H9 (cell line): ENCODE data around the gene HERC3. TPM values are rescaled to one million over a fixed set of nuclear protein-coding genes. Genes with fewer than 3 reads are reported as not detected.

Source experiments
- DNase-seq: peaks from one replicate; pipeline ENCODE4 v3.0.0-alpha.2; 2017
- H2AFZ ChIP-seq: one replicate; pipeline ENCODE4 v1.6.1; 2013; ENCODE audit warnings: mild to moderate bottlenecking, low read length, control low read depth, moderate library complexity
- H2AK5ac ChIP-seq: 2 replicates; pipeline ENCODE4 v1.6.1; 2013; ENCODE audit warnings: low read length, control low read depth, mixed read lengths; ENCODE audit not compliant: insufficient read length
- H2BK120ac ChIP-seq: one replicate; pipeline ENCODE4 v1.6.1; 2013; ENCODE audit warnings: low read depth, mild to moderate bottlenecking, low read length, control low read depth, inconsistent platforms; ENCODE audit not compliant: poor library complexity, severe bottlenecking
- H2BK12ac ChIP-seq: 2 replicates; pipeline ENCODE4 v1.6.1; 2013; ENCODE audit warnings: low read length, control low read depth, mixed read lengths, low read depth; ENCODE audit not compliant: insufficient read length
- H2BK15ac ChIP-seq: 2 replicates; pipeline ENCODE4 v1.6.1; 2013; ENCODE audit warnings: low read depth, low read length, control low read depth
- H2BK20ac ChIP-seq: one replicate; pipeline ENCODE4 v1.6.1; 2013; ENCODE audit warnings: low read depth, mild to moderate bottlenecking, low read length, control low read depth, inconsistent platforms; ENCODE audit not compliant: poor library complexity, severe bottlenecking
- H2BK5ac ChIP-seq: 2 replicates; pipeline ENCODE4 v1.6.1; 2013; ENCODE audit warnings: low read length, control low read depth, mixed read lengths; ENCODE audit not compliant: insufficient read length
- H3K14ac ChIP-seq: 2 replicates; pipeline ENCODE4 v1.6.1; 2013; ENCODE audit warnings: low read length, control low read depth; ENCODE audit not compliant: insufficient read depth
- H3K18ac ChIP-seq: 2 replicates; pipeline ENCODE4 v1.6.1; 2013; ENCODE audit warnings: low read depth, mild to moderate bottlenecking, mixed read lengths, low read length, control low read depth; ENCODE audit not compliant: insufficient read length
- H3K23ac ChIP-seq: 2 replicates; pipeline ENCODE4 v1.6.1; 2013; ENCODE audit warnings: low read length, control low read depth, mixed read lengths, low read depth; ENCODE audit not compliant: insufficient read length
- H3K23me2 ChIP-seq: 2 replicates; pipeline ENCODE4 v1.6.1; 2013; ENCODE audit warnings: low read depth, mild to moderate bottlenecking, mixed read lengths, low read length, control low read depth; ENCODE audit not compliant: insufficient read length, poor library complexity, severe bottlenecking
- H3K27ac ChIP-seq: 2 replicates; pipeline ENCODE4 v1.5.1; 2013; ENCODE audit warnings: low read length, control low read depth, mixed read lengths, low read depth; ENCODE audit not compliant: insufficient read length
- H3K27me3 ChIP-seq: 2 replicates; pipeline ENCODE4 v1.6.1; 2013; ENCODE audit warnings: low read length, control low read depth, inconsistent platforms; ENCODE audit not compliant: insufficient read depth
- H3K4ac ChIP-seq: 2 replicates; pipeline ENCODE4 v1.6.1; 2013; ENCODE audit warnings: low read depth, mild to moderate bottlenecking, control low read depth, inconsistent platforms, low read length, moderate library complexity
- H3K4me1 ChIP-seq: 2 replicates; pipeline ENCODE4 v1.6.1; 2013; ENCODE audit warnings: low read length, control low read depth, inconsistent platforms; ENCODE audit not compliant: insufficient read depth
- H3K4me2 ChIP-seq: 2 replicates; pipeline ENCODE4 v1.6.1; 2013; ENCODE audit warnings: low read length, control low read depth, mixed read lengths; ENCODE audit not compliant: insufficient read length, insufficient read depth
- H3K56ac ChIP-seq: 2 replicates; pipeline ENCODE4 v1.6.1; 2013; ENCODE audit warnings: low read depth, mild to moderate bottlenecking, mixed read lengths, low read length, control low read depth; ENCODE audit not compliant: insufficient read length
- H3K79me1 ChIP-seq: 2 replicates; pipeline ENCODE4 v1.6.1; 2013; ENCODE audit warnings: low read depth, mild to moderate bottlenecking, moderate library complexity, low read length, control low read depth, inconsistent platforms; ENCODE audit not compliant: insufficient read depth, poor library complexity, severe bottlenecking
- H3K79me2 ChIP-seq: 2 replicates; pipeline ENCODE4 v1.6.1; 2013; ENCODE audit warnings: low read length, control low read depth, inconsistent platforms; ENCODE audit not compliant: insufficient read depth
- H3K9ac ChIP-seq: 2 replicates; pipeline ENCODE4 v1.6.1; 2013; ENCODE audit warnings: low read length, control low read depth, mixed read lengths; ENCODE audit not compliant: insufficient read length; ENCODE audit errors: extremely low read depth
- H3K9me3 ChIP-seq: one replicate; pipeline ENCODE4 v1.6.1; 2013; ENCODE audit warnings: low read depth, low read length, inconsistent platforms; ENCODE audit not compliant: control insufficient read depth
- H3T11ph ChIP-seq: one replicate; pipeline ENCODE4 v1.6.1; 2013; ENCODE audit warnings: mild to moderate bottlenecking, low read length, control low read depth, inconsistent platforms
- H4K20me1 ChIP-seq: one replicate; pipeline ENCODE4 v1.6.1; 2013; ENCODE audit not compliant: control insufficient read depth, insufficient read length, insufficient read depth
- H4K5ac ChIP-seq: 2 replicates; pipeline ENCODE4 v1.6.1; 2013; ENCODE audit warnings: low read depth, mild to moderate bottlenecking, mixed read lengths, low read length, control low read depth; ENCODE audit not compliant: insufficient read length
- H4K8ac ChIP-seq: replicated peaks from 2 replicates; pipeline ENCODE4 v1.6.1; 2013; ENCODE audit warnings: low read length, control low read depth, mixed read lengths, low read depth; ENCODE audit not compliant: insufficient read length
- H4K91ac ChIP-seq: 2 replicates; pipeline ENCODE4 v1.6.1; 2013; ENCODE audit warnings: low read depth, mild to moderate bottlenecking, moderate library complexity, mixed read lengths, low read length, control low read depth; ENCODE audit not compliant: insufficient read length
- H3K27ac Mint-ChIP-seq, 3 experiments: 2 replicates in 2 of 3; 3 replicates in 1 of 3; pipeline ENCODE4 v1.8.0; 2020 to 2021; ENCODE audit warnings: mixed read lengths in 3 of 3, mild to moderate bottlenecking in 1 of 3, moderate library complexity in 1 of 3
- H3K27me3 Mint-ChIP-seq: 2 replicates; pipeline ENCODE4 v1.8.0; 2021; ENCODE audit warnings: low read depth, mild to moderate bottlenecking, moderate library complexity, mixed read lengths
- H3K36me3 Mint-ChIP-seq, 3 experiments: 2 replicates in 2 of 3; 3 replicates in 1 of 3; pipeline ENCODE4 v1.8.0; 2020 to 2021; ENCODE audit warnings: low read depth in 3 of 3, mixed read lengths in 3 of 3; ENCODE audit not compliant: insufficient read depth in 1 of 3
- H3K4me1 Mint-ChIP-seq, 2 experiments: 2 replicates each; pipeline ENCODE4 v1.8.0; 2020; ENCODE audit warnings: mixed read lengths in 2 of 2
- H3K4me3 Mint-ChIP-seq, 2 experiments: 2 replicates in 1 of 2; 3 replicates in 1 of 2; pipeline ENCODE4 v1.8.0; 2020 to 2021; ENCODE audit warnings: mild to moderate bottlenecking in 2 of 2, mixed read lengths in 2 of 2, moderate library complexity in 1 of 2
- H3K9me3 Mint-ChIP-seq, 2 experiments: 2 replicates in 1 of 2; 3 replicates in 1 of 2; pipeline ENCODE4 v1.8.0; 2020; ENCODE audit warnings: mild to moderate bottlenecking in 2 of 2, mixed read lengths in 2 of 2, moderate library complexity in 1 of 2
- WGBS: extraction: QIAGEN DNeasy Blood & Tissue Kit; methylation state at CpG from one replicate; pipeline ENCODE4 v1.1.7; 2013; ENCODE audit warnings: missing lambda C conversion rate, low lambda C conversion rate, mixed read lengths; ENCODE audit not compliant: insufficient read length; ENCODE audit errors: extremely low coverage; 5-methylcytosine and 5-hydroxymethylcytosine counted together
- total RNA-seq: library from RNA; stranded (reverse); gene quantifications from 2 replicates; pipeline ENCODE4 v1.2.1, GENCODE V29; 2021
- TF ChIP-seq, protein P1 (sequence below): fragments of 200-600 bp; sonication (generic); conservative IDR thresholded peaks from 3 replicates; pipeline ENCODE4 v1.8.0; 2021; ENCODE audit warnings: antibody characterized with exemption, mild to moderate bottlenecking

HERC3 gene
- total RNA-seq, 1 experiment from 2014 or later: 2.9 TPM

DNA sequence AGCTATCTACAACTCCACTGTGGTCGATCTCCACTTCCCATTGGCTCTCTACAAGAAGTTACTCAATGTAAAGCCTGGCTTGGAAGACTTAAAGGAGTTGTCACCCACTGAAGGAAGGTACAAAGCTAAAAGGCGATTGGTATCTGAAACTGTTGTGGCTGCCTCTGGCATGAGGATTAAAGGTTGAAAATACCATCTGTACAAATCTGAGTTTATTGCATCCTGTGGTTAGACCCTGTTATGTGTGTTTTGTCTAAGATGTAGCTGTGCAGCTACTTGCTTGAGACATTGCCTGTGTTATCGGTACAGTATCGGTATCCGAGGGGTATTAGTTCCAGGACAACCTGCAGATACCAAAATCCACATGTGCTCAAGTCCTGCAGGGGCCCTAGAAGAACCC lies 88.9 kb downstream of the HERC3 start:
- TF ChIP-seq, protein P1, sequence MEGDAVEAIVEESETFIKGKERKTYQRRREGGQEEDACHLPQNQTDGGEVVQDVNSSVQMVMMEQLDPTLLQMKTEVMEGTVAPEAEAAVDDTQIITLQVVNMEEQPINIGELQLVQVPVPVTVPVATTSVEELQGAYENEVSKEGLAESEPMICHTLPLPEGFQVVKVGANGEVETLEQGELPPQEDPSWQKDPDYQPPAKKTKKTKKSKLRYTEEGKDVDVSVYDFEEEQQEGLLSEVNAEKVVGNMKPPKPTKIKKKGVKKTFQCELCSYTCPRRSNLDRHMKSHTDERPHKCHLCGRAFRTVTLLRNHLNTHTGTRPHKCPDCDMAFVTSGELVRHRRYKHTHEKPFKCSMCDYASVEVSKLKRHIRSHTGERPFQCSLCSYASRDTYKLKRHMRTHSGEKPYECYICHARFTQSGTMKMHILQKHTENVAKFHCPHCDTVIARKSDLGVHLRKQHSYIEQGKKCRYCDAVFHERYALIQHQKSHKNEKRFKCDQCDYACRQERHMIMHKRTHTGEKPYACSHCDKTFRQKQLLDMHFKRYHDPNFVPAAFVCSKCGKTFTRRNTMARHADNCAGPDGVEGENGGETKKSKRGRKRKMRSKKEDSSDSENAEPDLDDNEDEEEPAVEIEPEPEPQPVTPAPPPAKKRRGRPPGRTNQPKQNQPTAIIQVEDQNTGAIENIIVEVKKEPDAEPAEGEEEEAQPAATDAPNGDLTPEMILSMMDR: no peak
- H3K23ac ChIP-seq: no peak overlapping the region
- H3K27ac ChIP-seq: no peak overlapping the region
- H2BK5ac ChIP-seq: no peak overlapping the region
- H4K91ac ChIP-seq: no peak overlapping the region
- H3K56ac ChIP-seq: no peak overlapping the region
- no peak overlapping the region for H3K4ac ChIP-seq
- H3K4me3 Mint-ChIP-seq: no peak overlapping the region
- H4K20me1 ChIP-seq: no peaks in the 10 kb centered on the region
- no CpG with 5 or more reads among the region's 5 CpGs for WGBS
- H3K79me2 ChIP-seq: no peaks in the 10 kb centered on the region
- no peak overlapping the region for H4K5ac ChIP-seq
- no peaks in the 10 kb centered on the region for H3K27me3 ChIP-seq
- no peaks in the 10 kb centered on the region for H3K9me3 ChIP-seq
- no peak overlapping the region for H3K27ac Mint-ChIP-seq
- no peak overlapping the region for H2BK120ac ChIP-seq
- no peaks in the 10 kb centered on the region for H3K4me1 Mint-ChIP-seq
- H3K79me1 ChIP-seq: no peaks in the 10 kb centered on the region
- no peak overlapping the region for H2BK20ac ChIP-seq
- H3K4me2 ChIP-seq: no peak overlapping the region
- no peak overlapping the region for H2BK15ac ChIP-seq
- peaks cover 0 to 2% of the 10 kb centered on the region in 2 experiments; a peak in 1 of 5 replicates for H3K9me3 Mint-ChIP-seq
- no peak for DNase-seq
- no peak overlapping the region for H2AK5ac ChIP-seq
- no peak overlapping the region for H4K8ac ChIP-seq
- no peak overlapping the region for H2AFZ ChIP-seq
- no peak overlapping the region for H3K14ac ChIP-seq
- no peaks in the 10 kb centered on the region; a peak in 1 of 7 replicates for H3K36me3 Mint-ChIP-seq
- no peaks in the 10 kb centered on the region for H3K27me3 Mint-ChIP-seq
- no peaks in the 10 kb centered on the region for H3K4me1 ChIP-seq
- H3K9ac ChIP-seq: no peak overlapping the region
- H3T11ph ChIP-seq: no peak overlapping the region
- H3K18ac ChIP-seq: no peak overlapping the region
- no peaks in the 10 kb centered on the region for H3K23me2 ChIP-seq
- no peak overlapping the region for H2BK12ac ChIP-seq
